Natural killer cell (primary cell): ENCODE data around the gene SCTR. TPM values are rescaled to one million over a fixed set of nuclear protein-coding genes. Genes with fewer than 3 reads are reported as not detected.

Experiments used
- ATAC-seq, 3 donors: fragments of 150-1000 bp in 2 of 3; fragments of 200-7000 bp in 1 of 3; cut with Tn5 transposase; 1 replicate in 1 of 3; 2 replicates in 2 of 3; pipeline ENCODE4 v1.10.0; 2021; ENCODE audit warnings: mild to moderate bottlenecking in 2 of 3, moderate library complexity in 2 of 3
- DNase-seq, 2 donors: peaks; one replicate each; pipeline versions ENCODE4 v3.0.0 to v3.0.0-alpha.2; 2013 to 2021; ENCODE audit warnings: mixed read lengths in 1 of 2
- H3K27ac ChIP-seq: one replicate; pipeline ENCODE4 v1.5.1; 2013; ENCODE audit warnings: mild to moderate bottlenecking, low read length
- H3K27me3 ChIP-seq: one replicate; pipeline ENCODE4 v1.6.1; 2013; ENCODE audit warnings: low read length; ENCODE audit not compliant: control insufficient read depth, insufficient read depth
- H3K36me3 ChIP-seq: one replicate; pipeline ENCODE4 v1.6.1; 2013; ENCODE audit warnings: low read length; ENCODE audit not compliant: control insufficient read depth, insufficient read depth
- H3K4me1 ChIP-seq: one replicate; pipeline ENCODE4 v1.6.1; 2013; ENCODE audit warnings: low read length; ENCODE audit not compliant: control insufficient read depth, insufficient read depth
- H3K4me3 ChIP-seq: one replicate; pipeline ENCODE4 v1.5.1; 2013; ENCODE audit warnings: low read length
- H3K9me3 ChIP-seq: one replicate; pipeline ENCODE4 v1.6.1; 2013; ENCODE audit warnings: low read length; ENCODE audit not compliant: control insufficient read depth, insufficient read depth
- H3K27ac Mint-ChIP-seq, 2 donors: one replicate each; pipeline ENCODE4 v1.8.0; 2022; ENCODE audit warnings: mild to moderate bottlenecking in 2 of 2, mixed read lengths in 2 of 2, moderate library complexity in 1 of 2
- H3K27me3 Mint-ChIP-seq, 2 donors: one replicate each; pipeline ENCODE4 v1.8.0; 2022; ENCODE audit warnings: low read depth in 2 of 2, mixed read lengths in 2 of 2
- H3K36me3 Mint-ChIP-seq: one replicate; pipeline ENCODE4 v1.8.0; 2022; ENCODE audit warnings: mixed read lengths
- H3K4me1 Mint-ChIP-seq, 2 donors: one replicate each; pipeline ENCODE4 v1.8.0; 2022; ENCODE audit warnings: mixed read lengths in 2 of 2
- H3K4me3 Mint-ChIP-seq: one replicate; pipeline ENCODE4 v1.8.0; 2022; ENCODE audit warnings: mild to moderate bottlenecking, moderate library complexity, mixed read lengths
- H3K9me3 Mint-ChIP-seq, 2 donors: one replicate each; pipeline ENCODE4 v1.8.0; 2022; ENCODE audit warnings: mixed read lengths in 2 of 2
- WGBS: methylation state at CpG from one replicate; pipeline ENCODE4 v1.1.7; 2013; ENCODE audit warnings: missing lambda C conversion rate; ENCODE audit not compliant: insufficient coverage; 5-methylcytosine and 5-hydroxymethylcytosine counted together
- intact Hi-C: fragments of 100-400 bp; cut with micrococcal nuclease; formaldehyde crosslinking; loops from one replicate; pipeline ENCODE4 v1.14.2; 2022
- total RNA-seq, 4 donors: library from RNA; stranded (reverse); fragments of 120-200 nt in 1 of 4; gene quantifications; one replicate each; pipeline versions ENCODE4 v1.2.3 to v1.2.4, GENCODE V29; 2013 to 2022
- TF ChIP-seq, protein P1 (sequence below): fragments of 200-600 bp; IDR thresholded peaks from one replicate; pipeline ENCODE4 v1.8.0; 2022; ENCODE audit warnings: antibody characterized with exemption

SCTR gene
- total RNA-seq, 3 donors from 2014 or later (not counting 1 experiment from before 2014, with no cell fraction given), result not detected

DNA sequence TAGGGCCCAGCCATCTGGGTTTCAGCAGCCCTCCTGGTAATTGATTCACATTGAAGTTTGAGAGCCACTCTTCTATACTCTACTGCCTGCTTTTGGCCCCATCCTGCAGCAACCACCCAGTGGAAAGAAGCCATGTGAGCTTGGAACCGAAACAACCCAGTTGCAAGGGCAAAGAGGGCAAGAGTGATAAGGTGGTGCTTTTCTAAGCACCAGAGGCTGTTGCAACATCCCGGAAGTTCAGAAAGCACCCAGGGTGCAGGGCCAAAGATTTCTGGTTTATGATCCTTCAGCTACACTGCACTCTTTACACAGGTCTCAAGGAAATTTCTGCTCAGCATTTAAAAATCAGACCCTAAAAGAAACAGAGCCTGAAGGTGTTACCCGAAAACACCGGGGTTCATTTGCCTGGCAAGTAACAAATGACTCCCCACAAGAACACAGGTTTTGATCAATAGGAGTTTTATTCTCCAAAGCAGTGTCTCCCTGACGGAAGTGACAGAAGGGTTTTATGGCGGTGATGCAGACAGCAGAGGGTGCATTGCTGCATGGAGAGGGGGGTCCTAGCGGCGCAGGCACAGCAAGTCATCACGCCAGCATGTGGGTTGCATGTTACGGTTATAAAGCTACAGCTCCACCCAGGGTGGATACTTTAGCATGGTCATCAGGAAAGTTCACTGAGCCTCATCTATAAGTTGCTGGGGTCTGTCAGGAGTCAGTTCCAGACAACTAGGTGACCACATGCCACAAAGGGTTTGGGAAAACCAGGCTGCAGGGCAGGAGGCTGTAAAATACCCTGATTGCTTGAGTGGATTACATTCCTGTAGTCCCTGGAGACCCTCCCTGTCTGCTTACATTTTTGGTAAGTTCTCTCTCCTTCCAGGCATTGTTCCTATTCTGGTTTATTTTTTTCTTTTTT is 121.4 kb downstream of the SCTR start:
- Mint-ChIP-seq H3K27ac (no peak overlapping the region), H3K36me3 (no peaks in the 10 kb centered on the region), H3K9me3 (no peaks in the 10 kb centered on the region), H3K4me3 (no peak overlapping the region), H3K4me1 (no peaks in the 10 kb centered on the region), H3K27me3 (peaks cover 3 to 5% of the 10 kb centered on the region in 2 donors)
- no peaks in the 10 kb centered on the region for H3K27me3 ChIP-seq
- no peaks in the 10 kb centered on the region for H3K36me3 ChIP-seq
- TF ChIP-seq, protein P1, sequence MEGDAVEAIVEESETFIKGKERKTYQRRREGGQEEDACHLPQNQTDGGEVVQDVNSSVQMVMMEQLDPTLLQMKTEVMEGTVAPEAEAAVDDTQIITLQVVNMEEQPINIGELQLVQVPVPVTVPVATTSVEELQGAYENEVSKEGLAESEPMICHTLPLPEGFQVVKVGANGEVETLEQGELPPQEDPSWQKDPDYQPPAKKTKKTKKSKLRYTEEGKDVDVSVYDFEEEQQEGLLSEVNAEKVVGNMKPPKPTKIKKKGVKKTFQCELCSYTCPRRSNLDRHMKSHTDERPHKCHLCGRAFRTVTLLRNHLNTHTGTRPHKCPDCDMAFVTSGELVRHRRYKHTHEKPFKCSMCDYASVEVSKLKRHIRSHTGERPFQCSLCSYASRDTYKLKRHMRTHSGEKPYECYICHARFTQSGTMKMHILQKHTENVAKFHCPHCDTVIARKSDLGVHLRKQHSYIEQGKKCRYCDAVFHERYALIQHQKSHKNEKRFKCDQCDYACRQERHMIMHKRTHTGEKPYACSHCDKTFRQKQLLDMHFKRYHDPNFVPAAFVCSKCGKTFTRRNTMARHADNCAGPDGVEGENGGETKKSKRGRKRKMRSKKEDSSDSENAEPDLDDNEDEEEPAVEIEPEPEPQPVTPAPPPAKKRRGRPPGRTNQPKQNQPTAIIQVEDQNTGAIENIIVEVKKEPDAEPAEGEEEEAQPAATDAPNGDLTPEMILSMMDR, result no peak
- no peaks in the 10 kb centered on the region for H3K9me3 ChIP-seq
- WGBS, result 89% methylated on average over 10 of the region's 10 CpGs
- H3K27ac ChIP-seq, result no peak overlapping the region
- H3K4me1 ChIP-seq, result no peaks in the 10 kb centered on the region
- ATAC-seq (no peak), DNase-seq (no peak)
- intact Hi-C loops, result no loop called here
- H3K4me3 ChIP-seq, result no peak overlapping the region

DNA sequence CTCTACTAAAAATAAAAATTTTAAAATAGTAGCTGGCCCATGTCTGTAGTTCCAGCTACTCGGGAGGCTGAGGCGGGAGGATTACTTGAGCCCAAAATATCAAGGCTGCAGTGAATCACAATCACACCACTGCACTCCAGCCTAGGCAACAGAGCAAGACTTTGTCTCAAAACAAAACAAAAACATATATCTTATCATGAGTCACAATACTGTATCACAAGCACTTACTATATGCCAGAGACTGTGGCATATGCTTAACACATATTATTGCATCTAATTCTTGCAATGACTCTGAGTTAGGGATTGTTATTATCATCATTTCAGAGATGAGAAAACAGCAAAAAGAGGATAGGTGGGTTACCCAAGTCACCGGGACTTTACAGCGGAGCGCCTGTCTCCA is 122.2 kb downstream of the SCTR start:
- Mint-ChIP-seq H3K27me3 (peaks cover 3 to 5% of the 10 kb centered on the region in 2 donors), H3K4me1 (no peaks in the 10 kb centered on the region), H3K9me3 (no peaks in the 10 kb centered on the region), H3K27ac (no peak overlapping the region), H3K36me3 (no peaks in the 10 kb centered on the region), H3K4me3 (no peak overlapping the region)
- intact Hi-C loops, result no loop called here
- no peak for DNase-seq
- WGBS, result 95% methylated on average over 5 of the region's 5 CpGs
- H3K9me3 ChIP-seq, result no peaks in the 10 kb centered on the region
- H3K4me1 ChIP-seq, result no peaks in the 10 kb centered on the region
- no peaks in the 10 kb centered on the region for H3K27me3 ChIP-seq
- no peaks in the 10 kb centered on the region for H3K36me3 ChIP-seq
- H3K4me3 ChIP-seq, result no peak overlapping the region
- no peak for ATAC-seq
- H3K27ac ChIP-seq, result no peak overlapping the region
- TF ChIP-seq, protein P1, result no peak

DNA sequence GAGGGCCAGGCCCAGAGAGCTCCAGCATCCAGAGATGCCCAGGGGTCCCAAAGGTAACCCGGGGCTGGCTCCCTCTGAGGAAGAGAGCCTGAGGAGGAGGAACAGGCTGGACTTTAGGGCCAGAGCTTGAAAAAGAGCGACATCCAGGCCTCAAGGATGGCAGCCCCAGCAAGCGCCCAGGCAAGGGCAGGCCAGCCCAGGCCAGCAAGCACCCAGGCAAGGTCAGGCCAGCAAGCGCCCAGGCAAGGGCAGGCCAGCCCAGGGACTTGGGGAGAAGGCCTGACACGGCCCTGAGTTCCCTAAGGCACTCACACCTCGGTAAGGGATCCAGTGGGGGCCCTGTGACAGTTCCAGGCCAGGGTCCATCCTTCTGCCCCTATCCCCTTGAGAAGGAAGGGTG is 127.1 kb downstream of the SCTR start:
- no peaks in the 10 kb centered on the region for H3K27me3 ChIP-seq
- DNase-seq (no peak), ATAC-seq (no peak)
- H3K4me3 ChIP-seq, result no peak overlapping the region
- no peaks in the 10 kb centered on the region for H3K9me3 ChIP-seq
- Mint-ChIP-seq H3K9me3 (no peaks in the 10 kb centered on the region), H3K4me3 (no peak overlapping the region), H3K36me3 (no peaks in the 10 kb centered on the region), H3K27ac (no peak overlapping the region), H3K27me3 (peaks cover 0 to 5% of the 10 kb centered on the region in 2 donors), H3K4me1 (no peaks in the 10 kb centered on the region)
- no peak overlapping the region for H3K27ac ChIP-seq
- intact Hi-C loops, result no loop called here
- no peaks in the 10 kb centered on the region for H3K4me1 ChIP-seq
- no peaks in the 10 kb centered on the region for H3K36me3 ChIP-seq
- WGBS, result 89% methylated on average over 6 of the region's 6 CpGs
- TF ChIP-seq, protein P1, result no peak
